ENCODE measurements around the gene SESN3. TPM values are rescaled to one million over a fixed set of nuclear protein-coding genes. Genes with fewer than 3 reads are reported as not detected.

The SESN3 gene
- total RNA-seq, 1 donor from 2014 or later = 8.1 TPM

GRCh38 chr11:95135880-95136279, 95.1 kb downstream of the SESN3 start:
- intact Hi-C loops (cut with micrococcal nuclease) = no loop called here
- Histone ChIP-seq H3K4me3 (no peak overlapping the region), H3K36me3 (peaks cover 11% of the 10 kb centered on the region), H3K9me3 (replicated peaks) (no peaks in the 10 kb centered on the region), H3K4me1 (peaks cover 9% of the 10 kb centered on the region), H3K27ac (replicated peaks) (no peak overlapping the region), H3K27me3 (ENCODE audit: low read depth) (no peaks in the 10 kb centered on the region)
- DNase-seq = no peak
- TF ChIP-seq CTCF (IDR thresholded peaks at IDR 0.05; ENCODE audit: borderline replicate concordance) = no peak

- H3K36me3 ChIP-seq = peaks cover 11% of the 10 kb centered on the region
- TF ChIP-seq CTCF (IDR thresholded peaks at IDR 0.05; ENCODE audit: borderline replicate concordance) = no peak
- DNase-seq = no peak
- H3K9me3 ChIP-seq (replicated peaks) = no peaks in the 10 kb centered on the region
- no peaks in the 10 kb centered on the region for H3K27me3 ChIP-seq (ENCODE audit: low read depth)
- H3K4me1 ChIP-seq = peaks cover 9% of the 10 kb centered on the region
- H3K27ac ChIP-seq (replicated peaks) = peak overlapping the region; percentile 14
- intact Hi-C loops (cut with micrococcal nuclease) = no loop called here
- H3K4me3 ChIP-seq = no peak overlapping the region
Observed at GRCh38 chr11:95135155-95135554, 95.8 kb downstream of the SESN3 start.

- H3K4me1 ChIP-seq = peaks cover 9% of the 10 kb centered on the region
- peak overlapping the region; percentile 14 for H3K27ac ChIP-seq (replicated peaks)
- DNase-seq = no peak
- intact Hi-C loops (cut with micrococcal nuclease) = no loop called here
- H3K4me3 ChIP-seq = no peak overlapping the region
- peaks cover 14% of the 10 kb centered on the region for H3K36me3 ChIP-seq
- H3K27me3 ChIP-seq (ENCODE audit: low read depth) = no peaks in the 10 kb centered on the region
- no peak for TF ChIP-seq CTCF (IDR thresholded peaks at IDR 0.05; ENCODE audit: borderline replicate concordance)
- H3K9me3 ChIP-seq (replicated peaks) = no peaks in the 10 kb centered on the region
Observed at GRCh38 chr11:95134491-95134890, 96.5 kb downstream of the SESN3 start.

GRCh38 chr11:95132956-95133355, 98.0 kb downstream of the SESN3 start:
- H3K4me1 ChIP-seq = peaks cover 9% of the 10 kb centered on the region
- no peak for TF ChIP-seq CTCF (IDR thresholded peaks at IDR 0.05; ENCODE audit: borderline replicate concordance)
- H3K27ac ChIP-seq (replicated peaks) = no peak overlapping the region
- no peak overlapping the region for H3K4me3 ChIP-seq
- no peaks in the 10 kb centered on the region for H3K27me3 ChIP-seq (ENCODE audit: low read depth)
- peaks cover 27% of the 10 kb centered on the region for H3K36me3 ChIP-seq
- no peaks in the 10 kb centered on the region for H3K9me3 ChIP-seq (replicated peaks)
- no peak for DNase-seq
- intact Hi-C loops (cut with micrococcal nuclease) = no loop called here

- H3K27me3 ChIP-seq (ENCODE audit: low read depth) = no peaks in the 10 kb centered on the region
Observed at GRCh38 chr11:95128602-95129001, 102.4 kb downstream of the SESN3 start.

More at GRCh38 chr11:95128602-95129001, 102.4 kb downstream of the SESN3 start:
- Histone ChIP-seq H3K36me3 (peaks cover 31% of the 10 kb centered on the region), H3K4me1 (no peaks in the 10 kb centered on the region), H3K4me3 (no peak overlapping the region), H3K9me3 (replicated peaks) (no peaks in the 10 kb centered on the region), H3K27ac (replicated peaks) (no peak overlapping the region)
- intact Hi-C loops (cut with micrococcal nuclease) = no loop called here
- TF ChIP-seq CTCF (IDR thresholded peaks at IDR 0.05; ENCODE audit: borderline replicate concordance) = no peak
- no peak for DNase-seq
